ENCODE results near the gene PTPRN2. TPM values are rescaled to one million over a fixed set of nuclear protein-coding genes. Genes with fewer than 3 reads are reported as not detected.

The PTPRN2 gene
- total and polyA plus RNA-seq, 2 of the 13 experiments (the other 11 are each of a cell fraction or from before 2014, with no cell fraction given): 2.5 to 24.2 TPM

DNA sequence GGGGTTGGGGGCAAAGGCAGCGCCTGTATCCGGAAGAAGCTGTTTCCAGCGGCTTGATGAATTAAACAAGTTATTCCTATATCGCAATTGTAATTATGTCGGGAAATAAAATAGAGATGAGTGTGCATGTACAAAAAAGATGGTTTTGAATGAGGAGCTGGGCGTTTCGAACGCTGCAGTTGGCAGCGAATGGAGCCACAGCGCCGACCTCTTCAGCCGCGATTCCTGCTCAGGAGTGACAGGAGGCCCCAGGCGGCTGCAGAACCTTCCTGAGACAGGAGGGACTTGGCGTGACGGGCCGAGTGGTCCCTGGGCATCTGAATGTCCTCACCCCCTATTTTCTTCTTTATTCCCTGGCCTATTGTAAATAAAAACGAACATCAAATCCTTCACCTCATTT, 1065.9 kb downstream of the PTPRN2 start:
- peaks cover 19 to 97% of the 10 kb centered on the region in 2 experiments for H3K27me3 ChIP-seq (ENCODE audit: control insufficient read depth in 1 of 2, insufficient read depth in 2 of 2, low read length in 2 of 2)

GRCh38 chr7:157521061-157521731, 1066.4 kb downstream of the PTPRN2 start:
- CTCF ChIA-PET (ENCODE audit: low intra/inter-chr PET ratio, low total read pairs): no interaction called here
- ATAC-seq (no peak), DNase-seq (ENCODE audit: low spot score) (no peak), FAIRE-seq (no peak)
- in situ Hi-C loops (cut with HindIII; ENCODE audit: extremely low pct_ligation_motif_present, low pct_unique_long_range_greater_than_20kb): no loop called here
- WGBS (ENCODE audit: low lambda C conversion rate): 79% methylated on average over 11 of the region's 28 CpGs
- no peak overlapping the region for H3K27ac ChIP-seq (ENCODE audit: extremely low read length, insufficient read depth, low read length)
- intact Hi-C loops (cut with micrococcal nuclease; ENCODE audit: unreplicated experiment): no loop called here
- no TSS peak for BruUV-seq (replicated peaks)
- H4K20me1 ChIP-seq (ENCODE audit: insufficient read depth, low read length): no peaks in the 10 kb centered on the region
- H3K79me2 ChIP-seq (ENCODE audit: insufficient read depth, low read length): no peaks in the 10 kb centered on the region
- no peak overlapping the region for H3K4me3 ChIP-seq (replicated peaks in 1 of 3; ENCODE audit: insufficient read depth in 1 of 3, low read depth in 2 of 3, low read length in 3 of 3)
- peaks cover 20 to 97% of the 10 kb centered on the region in 2 experiments for H3K27me3 ChIP-seq (ENCODE audit: control insufficient read depth in 1 of 2, insufficient read depth in 2 of 2, low read length in 2 of 2)
- POLR2A ChIA-PET: no interaction called here
- no peaks in the 10 kb centered on the region for H3K36me3 ChIP-seq (replicated peaks in 1 of 2; ENCODE audit: control insufficient read depth in 1 of 2, insufficient read depth in 2 of 2, low read length in 2 of 2)
- no peaks in the 10 kb centered on the region for H3K4me1 ChIP-seq (ENCODE audit: insufficient read depth, low read length)
- H2AFZ ChIP-seq (ENCODE audit: low read length): no peak overlapping the region
- H3K4me2 ChIP-seq (ENCODE audit: low read depth, low read length): no peak overlapping the region
- H3K9ac ChIP-seq (ENCODE audit: insufficient read depth, low read depth, low read length): no peak overlapping the region
- H3K9me3 ChIP-seq (ENCODE audit: low read length): no peaks in the 10 kb centered on the region
- TF ChIP-seq CEBPG (CRISPR knock-in tag; IDR thresholded peaks at IDR 0.05) (no peak), CBX2 (IDR thresholded peaks at IDR 0.05; ENCODE audit: low read depth, low read length) (no peak), CBX2 (CRISPR knock-in tag; IDR thresholded peaks at IDR 0.05; ENCODE audit: low read depth) (no peak), ZBTB44 (CRISPR knock-in tag; IDR thresholded peaks at IDR 0.05) (no peak), ZNF782 (CRISPR knock-in tag; IDR thresholded peaks at IDR 0.05; ENCODE audit: borderline replicate concordance) (no peak), ZNF160 (CRISPR knock-in tag; IDR thresholded peaks at IDR 0.05) (no peak), SRY (CRISPR knock-in tag; IDR thresholded peaks at IDR 0.05) (no peak), PHF21A (CRISPR knock-in tag; IDR thresholded peaks at IDR 0.05) (no peak), TBX3 (IDR thresholded peaks at IDR 0.05; ENCODE audit: borderline replicate concordance) (no peak), TMF1 (CRISPR knock-in tag; IDR thresholded peaks at IDR 0.05; ENCODE audit: low read depth) (no peak), ZNF605 (CRISPR knock-in tag; IDR thresholded peaks at IDR 0.05) (no peak), FUBP1 (CRISPR knock-in tag; IDR thresholded peaks at IDR 0.05; ENCODE audit: borderline replicate concordance) (no peak), SATB2 (CRISPR knock-in tag; IDR thresholded peaks at IDR 0.05) (no peak)

More for the DNA sequence above, 1065.9 kb downstream of the PTPRN2 start:
- no peak for TF ChIP-seq FOXJ3 (CRISPR knock-in tag; IDR thresholded peaks at IDR 0.05; ENCODE audit: borderline replicate concordance)
- TF ChIP-seq FOXP1 (IDR thresholded peaks at IDR 0.05): no peak
- no peak for TF ChIP-seq FOXP1 (CRISPR knock-in tag; IDR thresholded peaks at IDR 0.05)
- no peak for TF ChIP-seq MAZ (IDR thresholded peaks at IDR 0.05; ENCODE audit: borderline replicate concordance, low read depth, low read length)
- TF ChIP-seq MAZ (CRISPR knock-in tag; IDR thresholded peaks at IDR 0.05; ENCODE audit: low read depth): no peak
- no peak for TF ChIP-seq SMARCE1 (IDR thresholded peaks at IDR 0.05; ENCODE audit: borderline replicate concordance)
- TF ChIP-seq ELF4 (CRISPR knock-in tag; IDR thresholded peaks at IDR 0.05; ENCODE audit: borderline replicate concordance): no peak
- no peak for TF ChIP-seq PLRG1 (conservative IDR thresholded peaks at IDR 0.05)
- TF ChIP-seq KAT8 (CRISPR knock-in tag; IDR thresholded peaks at IDR 0.05): no peak
- TF ChIP-seq FOXA3 (CRISPR knock-in tag; IDR thresholded peaks at IDR 0.05): no peak
- no peak for TF ChIP-seq ZSCAN30 (CRISPR knock-in tag; IDR thresholded peaks at IDR 0.05)
- no peak for TF ChIP-seq ZNF33A (CRISPR knock-in tag; IDR thresholded peaks at IDR 0.05; ENCODE audit: borderline replicate concordance)
- Histone ChIP-seq H3K36me3 (replicated peaks in 1 of 2; ENCODE audit: control insufficient read depth in 1 of 2, insufficient read depth in 2 of 2, low read length in 2 of 2) (no peaks in the 10 kb centered on the region), H2AFZ (ENCODE audit: low read length) (no peak overlapping the region), H3K4me2 (ENCODE audit: low read depth, low read length) (no peak overlapping the region), H3K4me1 (ENCODE audit: insufficient read depth, low read length) (no peaks in the 10 kb centered on the region), H3K9me3 (ENCODE audit: low read length) (no peaks in the 10 kb centered on the region), H3K9ac (ENCODE audit: insufficient read depth, low read depth, low read length) (no peak overlapping the region), H4K20me1 (ENCODE audit: insufficient read depth, low read length) (no peaks in the 10 kb centered on the region), H3K4me3 (replicated peaks in 1 of 3; ENCODE audit: insufficient read depth in 1 of 3, low read depth in 2 of 3, low read length in 3 of 3) (no peak overlapping the region), H3K79me2 (ENCODE audit: insufficient read depth, low read length) (no peaks in the 10 kb centered on the region), H3K27ac (ENCODE audit: extremely low read length, insufficient read depth, low read length) (no peak overlapping the region)
- ATAC-seq (no peak), DNase-seq (ENCODE audit: low spot score) (no peak), FAIRE-seq (no peak)
- BruUV-seq (replicated peaks): no TSS peak
- in situ Hi-C loops (cut with HindIII; ENCODE audit: extremely low pct_ligation_motif_present, low pct_unique_long_range_greater_than_20kb) (no loop called here), intact Hi-C loops (cut with micrococcal nuclease; ENCODE audit: unreplicated experiment) (no loop called here)
- POLR2A ChIA-PET: no interaction called here
- WGBS (ENCODE audit: low lambda C conversion rate): 44% methylated on average over 15 of the region's 18 CpGs
- CTCF ChIA-PET (ENCODE audit: low intra/inter-chr PET ratio, low total read pairs): no interaction called here
